DND-41 (cell line): ENCODE data around the gene ASCL1.

Source experiments
- EZH2 ChIP-seq: IDR thresholded peaks from 3 replicates; pipeline ENCODE4 v1.6.1; 2012; ENCODE audit warnings: borderline replicate concordance, low read depth, mild to moderate bottlenecking, moderate library complexity, low read length, inconsistent platforms; ENCODE audit not compliant: severe bottlenecking
- TF ChIP-seq, protein P1 (sequence below): IDR thresholded peaks from 2 replicates; pipeline ENCODE4 v1.5.1; 2012; ENCODE audit warnings: borderline replicate concordance, low read length, moderate library complexity, mild to moderate bottlenecking; ENCODE audit not compliant: poor library complexity, severe bottlenecking; ENCODE audit errors: extremely low read depth

GRCh38 chr12:102910137-102910536 lies 47.3 kb upstream of the ASCL1 start:
- TF ChIP-seq EZH2: no peak
- TF ChIP-seq, protein P1, sequence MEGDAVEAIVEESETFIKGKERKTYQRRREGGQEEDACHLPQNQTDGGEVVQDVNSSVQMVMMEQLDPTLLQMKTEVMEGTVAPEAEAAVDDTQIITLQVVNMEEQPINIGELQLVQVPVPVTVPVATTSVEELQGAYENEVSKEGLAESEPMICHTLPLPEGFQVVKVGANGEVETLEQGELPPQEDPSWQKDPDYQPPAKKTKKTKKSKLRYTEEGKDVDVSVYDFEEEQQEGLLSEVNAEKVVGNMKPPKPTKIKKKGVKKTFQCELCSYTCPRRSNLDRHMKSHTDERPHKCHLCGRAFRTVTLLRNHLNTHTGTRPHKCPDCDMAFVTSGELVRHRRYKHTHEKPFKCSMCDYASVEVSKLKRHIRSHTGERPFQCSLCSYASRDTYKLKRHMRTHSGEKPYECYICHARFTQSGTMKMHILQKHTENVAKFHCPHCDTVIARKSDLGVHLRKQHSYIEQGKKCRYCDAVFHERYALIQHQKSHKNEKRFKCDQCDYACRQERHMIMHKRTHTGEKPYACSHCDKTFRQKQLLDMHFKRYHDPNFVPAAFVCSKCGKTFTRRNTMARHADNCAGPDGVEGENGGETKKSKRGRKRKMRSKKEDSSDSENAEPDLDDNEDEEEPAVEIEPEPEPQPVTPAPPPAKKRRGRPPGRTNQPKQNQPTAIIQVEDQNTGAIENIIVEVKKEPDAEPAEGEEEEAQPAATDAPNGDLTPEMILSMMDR: no peak
